SK-N-DZ (cell line): ENCODE measurements around the gene RUVBL1.
A peak's percentile ranks its signal among the peaks of the same experiment; 100 is the strongest.

Experiments used
- DNase-seq: peaks from one replicate; pipeline ENCODE4 v3.0.0-alpha.2; 2015; ENCODE audit warnings: low spot score

The RUVBL1 gene

GRCh38 chr3:128068156-128068620 lies 55.4 kb downstream of the RUVBL1 start:
- peak; percentile 59 for DNase-seq

- DNase-seq: no peak
Observed at GRCh38 chr3:128067489-128067888, 56.1 kb downstream of the RUVBL1 start.

GRCh38 chr3:128066676-128067075 lies 56.9 kb downstream of the RUVBL1 start:
- no peak for DNase-seq

- DNase-seq: no peak
Observed at GRCh38 chr3:128066114-128066513, 57.5 kb downstream of the RUVBL1 start.

GRCh38 chr3:128064962-128065361 lies 58.6 kb downstream of the RUVBL1 start:
- DNase-seq: no peak

GRCh38 chr3:128063865-128064264 lies 59.7 kb downstream of the RUVBL1 start:
- no peak for DNase-seq

- DNase-seq: no peak
Observed at GRCh38 chr3:128062033-128062745, 61.4 kb downstream of the RUVBL1 start.

GRCh38 chr3:128060473-128061381 lies 62.9 kb downstream of the RUVBL1 start:
- no peak for DNase-seq

- DNase-seq: no peak
Observed at GRCh38 chr3:128056258-128056657, 67.4 kb downstream of the RUVBL1 start.

- no peak for DNase-seq
Observed at GRCh38 chr3:128054367-128054766, 69.2 kb downstream of the RUVBL1 start.

GRCh38 chr3:128053614-128054013 lies 70.0 kb downstream of the RUVBL1 start:
- DNase-seq: no peak

GRCh38 chr3:128052595-128053351 lies 70.8 kb downstream of the RUVBL1 start:
- DNase-seq: no peak

GRCh38 chr3:128051837-128052594 lies 71.6 kb downstream of the RUVBL1 start, which contains the start of gene SEC61A1:
TSS of gene SEC61A1 (plus strand) at chr3:128052437. CDS start at chr3:128052553, 116 bp downstream.
- DNase-seq: peak; percentile 90

- no peak for DNase-seq
Observed at GRCh38 chr3:128051459-128051836, 72.2 kb downstream of the RUVBL1 start.

GRCh38 chr3:128050597-128050996 lies 73.0 kb downstream of the RUVBL1 start:
- DNase-seq: no peak

- DNase-seq: no peak
Observed at GRCh38 chr3:128041344-128041743, 82.3 kb downstream of the RUVBL1 start.

GRCh38 chr3:128040660-128041059 lies 83.0 kb downstream of the RUVBL1 start:
- no peak for DNase-seq

- no peak for DNase-seq
Observed at GRCh38 chr3:128040041-128040440, 83.6 kb downstream of the RUVBL1 start.

GRCh38 chr3:128036119-128036518 lies 87.5 kb downstream of the RUVBL1 start:
- DNase-seq: no peak

GRCh38 chr3:128033102-128033501 lies 90.5 kb downstream of the RUVBL1 start:
- DNase-seq: no peak
